ENCODE measurements around the gene BSN.

GRCh38 chr3:49606427-49606826 is 52.1 kb downstream of the BSN start:
- TF ChIP-seq CTCF (IDR thresholded peaks at IDR 0.05) (no peak), POLR2A (IDR thresholded peaks at IDR 0.05) (no peak), POLR2AphosphoS5 (IDR thresholded peaks at IDR 0.05) (no peak)
